HUDEP-2 (cell line): ENCODE results near the gene DENND2A.
"Not testable (repeated sequence)": the region's sequence is repeated elsewhere in the genome, so short reads cannot be mapped to it uniquely, and the experiment has no call there.

ENCODE experiments used
- DNase-seq, 76 experiments: peaks; one replicate each; lab custom pipeline; 2025; ENCODE audit not compliant: unreplicated experiment in 76 of 76; lab: John Stamatoyannopoulos, UW

DENND2A gene, protein sequence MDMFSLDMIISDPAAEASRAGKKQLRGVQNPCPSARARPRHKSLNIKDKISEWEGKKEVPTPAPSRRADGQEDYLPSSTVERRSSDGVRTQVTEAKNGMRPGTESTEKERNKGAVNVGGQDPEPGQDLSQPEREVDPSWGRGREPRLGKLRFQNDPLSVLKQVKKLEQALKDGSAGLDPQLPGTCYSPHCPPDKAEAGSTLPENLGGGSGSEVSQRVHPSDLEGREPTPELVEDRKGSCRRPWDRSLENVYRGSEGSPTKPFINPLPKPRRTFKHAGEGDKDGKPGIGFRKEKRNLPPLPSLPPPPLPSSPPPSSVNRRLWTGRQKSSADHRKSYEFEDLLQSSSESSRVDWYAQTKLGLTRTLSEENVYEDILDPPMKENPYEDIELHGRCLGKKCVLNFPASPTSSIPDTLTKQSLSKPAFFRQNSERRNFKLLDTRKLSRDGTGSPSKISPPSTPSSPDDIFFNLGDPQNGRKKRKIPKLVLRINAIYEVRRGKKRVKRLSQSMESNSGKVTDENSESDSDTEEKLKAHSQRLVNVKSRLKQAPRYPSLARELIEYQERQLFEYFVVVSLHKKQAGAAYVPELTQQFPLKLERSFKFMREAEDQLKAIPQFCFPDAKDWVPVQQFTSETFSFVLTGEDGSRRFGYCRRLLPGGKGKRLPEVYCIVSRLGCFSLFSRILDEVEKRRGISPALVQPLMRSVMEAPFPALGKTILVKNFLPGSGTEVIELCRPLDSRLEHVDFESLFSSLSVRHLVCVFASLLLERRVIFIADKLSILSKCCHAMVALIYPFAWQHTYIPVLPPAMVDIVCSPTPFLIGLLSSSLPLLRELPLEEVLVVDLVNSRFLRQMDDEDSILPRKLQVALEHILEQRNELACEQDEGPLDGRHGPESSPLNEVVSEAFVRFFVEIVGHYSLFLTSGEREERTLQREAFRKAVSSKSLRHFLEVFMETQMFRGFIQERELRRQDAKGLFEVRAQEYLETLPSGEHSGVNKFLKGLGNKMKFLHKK

DNA sequence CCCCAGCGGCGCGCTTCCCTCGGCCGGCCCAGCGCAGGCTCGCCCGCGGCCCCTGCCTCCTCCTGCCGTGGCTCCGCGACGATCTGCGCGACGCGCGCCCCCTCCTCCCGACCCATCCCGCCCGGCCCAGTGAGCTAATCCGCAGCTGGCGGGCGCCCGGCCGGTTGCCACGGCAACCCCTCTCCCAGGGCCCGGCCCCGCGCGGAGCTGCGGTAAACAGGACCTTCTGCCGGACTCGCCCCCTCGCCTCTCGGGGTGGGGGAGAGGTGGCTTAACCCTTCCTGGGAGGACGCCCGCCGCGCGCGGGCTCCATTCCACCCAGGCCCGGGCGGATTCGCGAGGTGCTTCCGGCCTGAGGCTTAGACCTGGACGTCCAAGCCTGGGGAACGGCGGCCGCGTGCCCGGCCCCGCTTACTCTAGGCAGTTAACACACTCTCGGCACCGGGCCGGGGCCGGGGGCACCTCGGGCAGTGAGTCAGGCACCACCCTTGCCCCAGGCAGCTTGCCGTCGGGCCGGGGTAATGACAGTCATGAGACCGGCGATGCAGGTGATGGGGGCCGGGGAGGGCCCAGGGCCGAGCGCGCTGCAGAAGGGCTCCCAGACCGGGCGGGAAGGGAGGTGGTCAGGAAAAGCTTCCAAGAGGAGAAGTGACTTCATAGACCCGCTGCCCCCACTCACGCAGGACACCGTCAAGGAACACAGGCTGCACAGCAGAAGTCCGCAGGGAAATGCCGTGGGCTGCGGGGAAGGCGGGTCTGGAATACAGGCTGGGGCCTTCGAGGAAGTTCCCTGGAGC, at the start of gene DENND2A:
Gene DENND2A (minus strand): TSS at position 87 of the 797 bp plus-strand sequence. CDS start 38,416 bp downstream, outside the sequence.
- no peak for DNase-seq

DNA sequence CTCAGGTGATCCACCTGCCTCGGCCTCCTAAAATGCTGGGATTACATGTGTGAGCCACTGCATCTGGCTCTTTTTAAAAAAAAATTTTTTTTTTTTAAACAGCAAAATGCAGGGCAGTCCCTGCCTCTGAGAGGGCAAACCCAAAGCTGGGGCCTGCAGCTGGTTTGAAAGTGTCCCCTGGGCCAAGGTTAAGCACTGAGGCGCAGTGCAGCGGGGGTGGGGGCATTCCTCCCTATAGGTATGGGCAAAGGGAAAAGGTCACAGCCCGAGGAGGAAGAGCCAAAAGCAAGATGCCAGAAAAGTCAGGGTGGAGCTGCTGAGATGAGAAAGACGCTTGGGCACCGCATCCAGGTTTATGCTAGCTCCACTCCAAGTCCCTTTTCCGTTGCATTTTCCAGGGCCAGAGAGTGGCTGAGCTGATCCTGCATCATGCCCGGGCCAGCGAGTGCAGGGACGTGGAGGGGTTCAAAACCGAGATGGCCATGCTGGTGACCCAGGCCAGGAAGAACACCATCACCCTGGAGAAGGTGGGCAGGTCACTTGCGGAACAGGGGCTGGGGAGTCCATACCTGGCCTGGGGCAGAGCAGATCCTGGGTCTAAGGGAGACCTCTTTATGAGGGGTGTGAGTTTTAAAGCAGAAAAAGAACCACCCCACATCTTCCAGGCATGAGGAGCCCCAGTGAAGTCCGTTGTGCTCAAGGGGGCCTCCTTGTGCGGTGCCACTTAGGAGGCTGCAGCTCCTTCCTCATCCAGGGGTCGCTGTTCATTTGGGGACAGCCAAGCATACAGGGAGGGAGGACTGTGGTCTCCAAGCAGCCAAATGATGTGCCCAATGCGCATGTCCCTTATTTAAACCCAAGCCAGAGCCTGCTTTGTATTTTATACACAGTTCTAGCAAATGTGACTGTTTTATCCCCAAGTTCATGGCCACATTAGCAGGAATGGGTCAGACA, 48.9 kb upstream of the DENND2A start:
- no peak for DNase-seq

- no peak for DNase-seq
Measured at GRCh38 chr7:140688341-140688740, 47.7 kb upstream of the DENND2A start.

- DNase-seq = no peak
Measured at GRCh38 chr7:140686921-140687320, 46.3 kb upstream of the DENND2A start.

DNA sequence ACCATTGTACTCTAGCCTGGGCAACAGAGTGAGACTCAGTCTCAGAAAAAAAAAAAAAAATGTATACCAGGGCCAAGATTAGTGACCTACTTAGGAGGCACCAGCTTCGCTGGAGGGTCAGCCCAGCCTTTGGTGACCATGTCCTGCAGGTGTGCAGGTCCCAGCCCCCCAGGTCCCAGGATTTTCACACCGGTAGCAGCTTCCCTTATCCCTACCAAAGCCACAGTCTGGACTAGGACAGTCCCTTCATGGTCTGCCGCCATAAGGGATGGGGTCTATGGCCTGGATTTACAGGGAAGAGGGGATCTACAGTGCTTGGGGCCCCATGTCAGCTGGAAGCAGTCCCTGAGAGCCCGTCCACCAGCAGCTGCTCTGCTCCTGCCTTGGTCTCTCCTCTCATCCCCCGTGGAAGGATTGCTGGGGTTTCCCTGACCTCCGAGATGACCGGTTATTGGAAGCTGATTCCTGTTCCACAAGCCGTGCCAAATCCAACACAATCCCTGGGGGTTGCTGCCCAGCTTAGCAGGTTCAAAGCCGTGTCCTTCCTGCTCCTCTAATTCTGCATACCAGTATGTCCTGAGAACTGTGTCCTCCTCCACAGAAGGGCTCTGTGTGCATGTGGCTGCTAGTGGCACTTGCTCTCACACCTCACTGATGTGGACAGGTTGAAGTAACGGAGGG, 44.9 kb upstream of the DENND2A start:
- no peak for DNase-seq

DNA sequence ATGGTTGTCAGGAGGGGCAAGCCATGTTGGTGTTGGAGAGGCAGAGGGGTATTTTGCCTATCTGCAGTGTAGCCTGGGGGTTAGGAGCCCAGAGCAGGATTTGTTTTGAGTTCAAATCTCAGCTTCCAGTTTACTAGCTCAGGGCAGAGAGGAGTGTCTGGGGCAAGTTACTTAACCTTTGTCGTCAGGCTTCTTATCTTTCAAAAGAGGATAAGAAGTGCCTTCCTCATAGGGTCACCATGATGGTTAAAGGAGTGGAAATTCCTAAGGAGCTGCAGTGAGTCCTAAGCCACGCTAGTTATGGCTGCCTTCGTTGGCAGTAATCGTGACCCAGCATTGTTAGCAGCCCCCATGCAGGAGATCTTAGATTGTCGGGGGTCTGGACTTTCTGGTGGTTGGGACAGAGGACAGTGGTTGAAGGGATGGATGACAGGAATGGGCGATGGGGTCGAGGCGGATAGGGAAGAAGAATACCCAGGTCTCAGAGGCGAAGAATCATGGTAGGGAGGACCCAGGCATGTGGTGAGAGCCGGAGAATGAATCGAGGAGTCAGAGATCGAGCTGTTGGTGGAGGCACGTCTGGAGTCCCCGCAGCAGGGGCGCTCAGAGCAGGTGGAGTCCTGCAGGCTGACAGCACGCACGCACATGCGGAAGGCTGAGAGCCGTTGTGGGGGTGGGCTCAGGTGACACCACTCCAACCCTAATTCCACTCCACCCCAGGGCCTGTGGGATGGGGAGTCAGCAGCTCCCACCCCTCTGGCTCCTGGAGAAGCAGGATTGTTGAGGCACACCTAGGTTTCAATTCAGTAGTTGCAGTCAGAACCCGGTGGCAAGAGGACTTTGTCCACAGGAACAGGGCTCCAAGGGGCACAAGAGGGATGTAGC, 43.7 kb upstream of the DENND2A start:
- DNase-seq = no peak

GRCh38 chr7:140683657-140684056, 43.0 kb upstream of the DENND2A start:
- DNase-seq = no peak

- no peak for DNase-seq
Measured at GRCh38 chr7:140681766-140682165, 41.2 kb upstream of the DENND2A start.

DNA sequence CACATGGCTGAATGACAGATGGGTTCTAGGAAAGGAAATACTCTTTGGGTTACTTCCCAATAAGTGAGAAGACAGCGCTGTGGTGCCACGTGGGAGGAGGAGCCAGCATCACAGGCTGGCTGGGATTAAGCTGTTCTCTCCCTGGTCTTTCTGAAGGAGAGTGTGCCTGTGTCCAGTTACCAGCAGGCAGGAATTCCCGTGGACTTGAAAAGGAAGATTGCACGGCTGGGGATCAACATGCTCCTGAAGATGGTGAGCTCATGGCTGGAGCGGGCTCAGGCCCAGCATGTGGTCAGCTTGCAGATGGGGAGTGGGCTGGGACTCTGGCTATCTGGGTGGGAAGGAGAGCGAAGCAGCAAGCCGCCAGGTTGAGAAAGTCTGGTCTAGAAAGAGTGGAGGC, 40.3 kb upstream of the DENND2A start:
- DNase-seq = no peak

GRCh38 chr7:140679186-140679585, 38.6 kb upstream of the DENND2A start:
- no peak for DNase-seq

DNA sequence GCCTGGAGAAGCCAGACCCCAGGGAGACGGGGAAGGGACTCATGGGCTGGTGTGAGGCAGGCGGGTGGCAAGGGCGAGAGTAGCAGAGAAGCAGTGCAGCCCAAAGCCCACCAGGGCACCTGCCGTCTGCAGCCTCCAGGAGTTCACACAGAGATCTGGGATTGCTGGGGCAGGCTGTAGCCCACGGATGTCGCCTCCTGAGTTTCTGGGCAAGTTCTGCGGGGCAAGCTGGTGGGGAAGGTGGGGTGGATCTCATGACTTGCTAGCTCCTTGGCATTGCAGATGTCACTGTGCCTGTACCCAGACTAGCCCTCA, 38.2 kb upstream of the DENND2A start:
- DNase-seq = no peak

GRCh38 chr7:140678081-140678815, 37.6 kb upstream of the DENND2A start:
- no peak for DNase-seq

DNA sequence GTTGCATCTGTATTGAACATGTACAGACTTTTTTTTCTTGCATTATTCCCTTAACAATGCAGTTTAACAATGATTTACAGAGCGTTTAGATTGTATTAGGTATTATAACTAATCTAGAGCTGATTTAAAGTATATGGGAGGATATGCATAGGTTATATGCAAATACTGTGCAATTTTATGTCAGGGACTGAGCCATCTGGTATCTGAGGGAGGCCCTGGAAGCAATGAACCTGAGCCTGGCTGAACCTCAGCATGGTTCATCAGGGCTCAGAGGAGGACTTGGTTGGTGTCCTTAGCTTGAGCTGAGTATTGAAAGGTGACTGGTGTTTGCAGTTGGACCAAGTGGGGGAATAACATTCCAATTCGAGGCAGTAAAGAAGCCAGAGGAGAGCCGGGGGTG, 36.9 kb upstream of the DENND2A start:
- DNase-seq = no peak

- DNase-seq = not testable (repeated sequence)
Measured at GRCh38 chr7:140676956-140677355, 36.3 kb upstream of the DENND2A start.

DNA sequence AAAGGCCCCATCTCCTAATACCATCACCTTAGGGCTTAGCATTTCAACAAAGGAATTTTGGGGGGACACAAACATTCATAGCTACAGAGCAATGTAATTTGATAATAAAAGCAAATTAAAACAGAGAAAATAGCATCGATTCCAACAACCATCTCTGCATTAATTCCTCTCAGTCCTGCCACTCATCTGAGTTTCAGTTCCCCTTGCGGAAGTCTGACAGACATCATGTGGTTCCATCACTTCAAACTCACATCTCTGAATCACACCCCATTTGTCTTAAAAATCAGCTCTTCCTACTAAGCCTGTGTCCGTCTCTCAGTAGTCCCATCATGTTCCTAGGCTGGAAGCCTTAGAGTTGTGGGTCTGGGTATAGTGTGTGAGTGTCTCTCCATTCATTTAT, 35.7 kb upstream of the DENND2A start:
- DNase-seq = no peak

- no peak for DNase-seq
Measured at GRCh38 chr7:140675726-140676125, 35.1 kb upstream of the DENND2A start.

DNA sequence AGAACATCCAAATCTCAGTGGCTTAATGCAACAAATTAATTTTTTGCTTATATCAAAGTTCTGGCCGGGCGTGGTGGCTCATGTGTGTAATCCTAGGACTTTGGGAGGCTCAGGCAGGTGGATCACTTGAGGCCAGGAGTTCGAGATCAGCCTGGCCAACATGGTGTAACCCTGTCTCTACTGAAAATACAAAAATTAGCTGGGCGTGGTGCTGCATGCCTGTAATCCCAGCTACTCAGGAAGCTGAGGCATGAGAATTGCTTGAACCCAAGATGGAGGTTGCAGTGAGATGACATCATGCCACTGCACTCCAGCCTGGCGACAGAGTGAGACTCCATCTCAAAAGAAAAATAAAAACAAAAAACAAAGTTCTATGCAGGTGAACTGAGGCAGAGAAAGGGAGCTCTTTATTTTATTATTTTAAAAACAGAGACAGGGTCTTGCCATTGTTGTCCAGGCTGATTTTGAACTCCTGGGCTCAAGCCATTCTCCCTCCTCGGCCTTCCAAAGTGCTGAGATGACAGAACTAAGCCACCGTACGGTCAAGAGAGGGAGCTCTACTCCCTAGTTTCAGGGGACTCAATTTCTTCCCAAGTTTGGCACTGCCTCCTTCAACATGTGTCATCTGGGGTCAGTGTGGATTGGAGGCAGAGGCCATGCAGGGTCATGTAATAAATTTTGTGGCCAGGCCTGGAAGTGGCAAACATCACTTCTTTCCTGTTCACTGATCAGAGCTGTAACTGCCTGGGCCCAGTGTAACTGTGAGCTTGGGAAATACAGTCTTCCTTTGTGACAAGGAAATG, 34.5 kb upstream of the DENND2A start:
- DNase-seq = peak in 38 of 76 experiments; percentile 1 to 54 (median 20)
